SHP77 treated with DMSO at 0.1 percent for 48 hours (cell line): ENCODE measurements around the gene SLC12A4.
"Not testable (repeated sequence)": the region's sequence is repeated elsewhere in the genome, so short reads cannot be mapped to it uniquely, and the experiment has no call there.

Source experiments
- DNase-seq: peaks from one replicate; lab custom pipeline; 2025; lab: John Stamatoyannopoulos, UW

SLC12A4 gene

GRCh38 chr16:67987460-67988160, 19.2 kb upstream of the SLC12A4 start:
- no peak for DNase-seq

GRCh38 chr16:67986949-67987348, 18.5 kb upstream of the SLC12A4 start:
- DNase-seq: no peak

- DNase-seq: no peak
Observed at GRCh38 chr16:67982011-67982696, 13.7 kb upstream of the SLC12A4 start.

- no peak for DNase-seq
Observed at GRCh38 chr16:67979955-67980678, 11.7 kb upstream of the SLC12A4 start, which contains the start of gene DPEP3. Gene DPEP3 (minus strand): TSS chr16:67980499. CDS start chr16:67980380, 119 bp downstream.

- no peak for DNase-seq
Observed at GRCh38 chr16:67977469-67978227, 9.2 kb upstream of the SLC12A4 start.

- DNase-seq: no peak
Observed at GRCh38 chr16:67977005-67977404, 8.6 kb upstream of the SLC12A4 start.

- no peak for DNase-seq
Observed at GRCh38 chr16:67976205-67976604, 7.8 kb upstream of the SLC12A4 start.

GRCh38 chr16:67975321-67976105, 7.1 kb upstream of the SLC12A4 start:
- no peak for DNase-seq

GRCh38 chr16:67972285-67972684, 3.8 kb upstream of the SLC12A4 start:
- not testable (repeated sequence) for DNase-seq

- no peak for DNase-seq
Observed at GRCh38 chr16:67971111-67971510, 2.7 kb upstream of the SLC12A4 start.

GRCh38 chr16:67969254-67970039, 1.0 kb upstream of the SLC12A4 start:
- no peak for DNase-seq

GRCh38 chr16:67967958-67968399, 458 bp downstream of the SLC12A4 start:
- DNase-seq: no peak

GRCh38 chr16:67967183-67967957, 1.1 kb downstream of the SLC12A4 start:
- DNase-seq: no peak

GRCh38 chr16:67966549-67967182, 1.8 kb downstream of the SLC12A4 start:
- DNase-seq: no peak

GRCh38 chr16:67965668-67966548, 2.5 kb downstream of the SLC12A4 start:
- DNase-seq: no peak

GRCh38 chr16:67964477-67965131, 3.8 kb downstream of the SLC12A4 start:
- no peak for DNase-seq

GRCh38 chr16:67963662-67964321, 4.6 kb downstream of the SLC12A4 start:
- no peak for DNase-seq
